ENCODE results near the gene AQP10.

- TF ChIP-seq CTCF (IDR thresholded peaks at IDR 0.05): no peak
- no peak for TF ChIP-seq POLR2A (IDR thresholded peaks at IDR 0.05)
These were observed 4.2 kb upstream of the AQP10 start for GRCh38 chr1:154316704-154317103.

All from thyroid gland (tissue), 4 donors.